Iris pigment epithelial cell (primary cell): ENCODE results near the gene TBPL2.
"Not testable (repeated sequence)": the region's sequence is repeated elsewhere in the genome, so short reads cannot be mapped to it uniquely, and the experiment has no call there.

Source experiments
- DNase-seq: peaks from one replicate; pipeline ENCODE4 v3.0.0-alpha.2; 2011; ENCODE audit warnings: low read depth

The TBPL2 gene

GRCh38 chr14:55438066-55438683 is 2.2 kb downstream of the TBPL2 start:
- peak; percentile 73 for DNase-seq

GRCh38 chr14:55436931-55437330 is 3.5 kb downstream of the TBPL2 start:
- DNase-seq, result no peak

GRCh38 chr14:55436519-55436918 is 3.9 kb downstream of the TBPL2 start:
- DNase-seq, result no peak

- no peak for DNase-seq
Measured at GRCh38 chr14:55434805-55435174, 5.6 kb downstream of the TBPL2 start.

- DNase-seq, result no peak
Measured at GRCh38 chr14:55433880-55434804, 6.3 kb downstream of the TBPL2 start.

GRCh38 chr14:55432628-55433027 is 7.8 kb downstream of the TBPL2 start:
- no peak for DNase-seq

- DNase-seq, result peak; percentile 80
Measured at GRCh38 chr14:55430024-55430690, 10.3 kb downstream of the TBPL2 start.

- no peak for DNase-seq
Measured at GRCh38 chr14:55427439-55427838, 13.0 kb downstream of the TBPL2 start.

- no peak for DNase-seq
Measured at GRCh38 chr14:55426891-55427290, 13.5 kb downstream of the TBPL2 start.

GRCh38 chr14:55425091-55425490 is 15.3 kb downstream of the TBPL2 start:
- DNase-seq, result no peak

- no peak for DNase-seq
Measured at GRCh38 chr14:55423969-55424368, 16.4 kb downstream of the TBPL2 start.

GRCh38 chr14:55422338-55422737 is 18.1 kb downstream of the TBPL2 start:
- DNase-seq, result not testable (repeated sequence)

- DNase-seq, result no peak
Measured at GRCh38 chr14:55419663-55420062, 20.8 kb downstream of the TBPL2 start.

- no peak for DNase-seq
Measured at GRCh38 chr14:55418411-55418810, 22.0 kb downstream of the TBPL2 start.

GRCh38 chr14:55417955-55418354 is 22.5 kb downstream of the TBPL2 start:
- no peak for DNase-seq

GRCh38 chr14:55416866-55417265 is 23.6 kb downstream of the TBPL2 start:
- DNase-seq, result no peak

GRCh38 chr14:55414551-55414950 is 25.9 kb downstream of the TBPL2 start:
- DNase-seq, result no peak

GRCh38 chr14:55412676-55413075 is 27.7 kb downstream of the TBPL2 start:
- no peak for DNase-seq

GRCh38 chr14:55411426-55412389 is 28.7 kb downstream of the TBPL2 start, which contains the start of gene ATG14:
TSS of gene ATG14 (minus strand) at chr14:55411830. CDS start at chr14:55411822, 8 bp downstream.
- DNase-seq, result peak; percentile 80

- DNase-seq, result no peak
Measured at GRCh38 chr14:55410876-55411275, 29.5 kb downstream of the TBPL2 start.

- DNase-seq, result no peak
Measured at GRCh38 chr14:55404173-55404854, 36.1 kb downstream of the TBPL2 start.
